PC-9 (cell line): ENCODE results near the gene COL20A1.

ENCODE experiments used
- EZH2 ChIP-seq: fragments of 200-600 bp; sonication (generic); IDR thresholded peaks from 2 replicates; pipeline ENCODE4 v1.8.0; 2017; ENCODE audit warnings: antibody characterized with exemption, low read depth
- TF ChIP-seq, protein P1 (sequence below): fragments of 200-600 bp; sonication (generic); conservative IDR thresholded peaks from 2 replicates; pipeline ENCODE4 v1.6.1; 2017; ENCODE audit warnings: mixed run types, antibody characterized with exemption, mild to moderate bottlenecking, moderate library complexity

- TF ChIP-seq, protein P1, sequence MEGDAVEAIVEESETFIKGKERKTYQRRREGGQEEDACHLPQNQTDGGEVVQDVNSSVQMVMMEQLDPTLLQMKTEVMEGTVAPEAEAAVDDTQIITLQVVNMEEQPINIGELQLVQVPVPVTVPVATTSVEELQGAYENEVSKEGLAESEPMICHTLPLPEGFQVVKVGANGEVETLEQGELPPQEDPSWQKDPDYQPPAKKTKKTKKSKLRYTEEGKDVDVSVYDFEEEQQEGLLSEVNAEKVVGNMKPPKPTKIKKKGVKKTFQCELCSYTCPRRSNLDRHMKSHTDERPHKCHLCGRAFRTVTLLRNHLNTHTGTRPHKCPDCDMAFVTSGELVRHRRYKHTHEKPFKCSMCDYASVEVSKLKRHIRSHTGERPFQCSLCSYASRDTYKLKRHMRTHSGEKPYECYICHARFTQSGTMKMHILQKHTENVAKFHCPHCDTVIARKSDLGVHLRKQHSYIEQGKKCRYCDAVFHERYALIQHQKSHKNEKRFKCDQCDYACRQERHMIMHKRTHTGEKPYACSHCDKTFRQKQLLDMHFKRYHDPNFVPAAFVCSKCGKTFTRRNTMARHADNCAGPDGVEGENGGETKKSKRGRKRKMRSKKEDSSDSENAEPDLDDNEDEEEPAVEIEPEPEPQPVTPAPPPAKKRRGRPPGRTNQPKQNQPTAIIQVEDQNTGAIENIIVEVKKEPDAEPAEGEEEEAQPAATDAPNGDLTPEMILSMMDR = no peak
- no peak for TF ChIP-seq EZH2
Observed at GRCh38 chr20:63274381-63275228, 18.4 kb upstream of the COL20A1 start.
